ENCODE data around the gene ALOXE3.
"Not testable (repeated sequence)": the region's sequence is repeated elsewhere in the genome, so short reads cannot be mapped to it uniquely, and the experiment has no call there.

The ALOXE3 gene

DNA sequence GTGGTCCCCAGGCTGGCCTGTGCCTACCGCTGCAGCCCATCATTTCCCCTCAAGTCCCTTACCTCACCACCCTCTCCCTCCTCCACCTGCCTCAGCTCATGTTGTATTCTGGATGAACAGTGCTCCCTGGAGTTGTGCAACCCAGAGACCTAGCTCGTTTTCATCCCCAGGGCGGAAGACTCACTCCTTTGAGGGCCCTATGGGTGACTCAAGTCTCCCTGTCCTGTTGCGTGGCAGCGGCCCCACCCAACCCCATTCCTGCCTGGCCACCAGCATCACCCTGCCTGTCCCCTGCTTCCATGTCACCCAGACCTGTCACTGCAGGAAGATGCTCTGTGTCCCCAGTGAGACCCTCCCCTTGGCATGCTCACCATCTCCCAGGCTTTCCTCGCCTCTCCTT lies 34.1 kb downstream of the ALOXE3 start:
- DNase-seq (ENCODE audit: extremely low spot score), result no peak
- ChIA-PET CTCF (interaction anchor here (0.8 to 13.4 kb wide), 8 partner anchors 9 to 33 kb away, joined by 3 to 261 read pairs (median 7); no protein-coding TSS in a partner anchor), POLR2A (no interaction called here)
- TF ChIP-seq, protein P1, sequence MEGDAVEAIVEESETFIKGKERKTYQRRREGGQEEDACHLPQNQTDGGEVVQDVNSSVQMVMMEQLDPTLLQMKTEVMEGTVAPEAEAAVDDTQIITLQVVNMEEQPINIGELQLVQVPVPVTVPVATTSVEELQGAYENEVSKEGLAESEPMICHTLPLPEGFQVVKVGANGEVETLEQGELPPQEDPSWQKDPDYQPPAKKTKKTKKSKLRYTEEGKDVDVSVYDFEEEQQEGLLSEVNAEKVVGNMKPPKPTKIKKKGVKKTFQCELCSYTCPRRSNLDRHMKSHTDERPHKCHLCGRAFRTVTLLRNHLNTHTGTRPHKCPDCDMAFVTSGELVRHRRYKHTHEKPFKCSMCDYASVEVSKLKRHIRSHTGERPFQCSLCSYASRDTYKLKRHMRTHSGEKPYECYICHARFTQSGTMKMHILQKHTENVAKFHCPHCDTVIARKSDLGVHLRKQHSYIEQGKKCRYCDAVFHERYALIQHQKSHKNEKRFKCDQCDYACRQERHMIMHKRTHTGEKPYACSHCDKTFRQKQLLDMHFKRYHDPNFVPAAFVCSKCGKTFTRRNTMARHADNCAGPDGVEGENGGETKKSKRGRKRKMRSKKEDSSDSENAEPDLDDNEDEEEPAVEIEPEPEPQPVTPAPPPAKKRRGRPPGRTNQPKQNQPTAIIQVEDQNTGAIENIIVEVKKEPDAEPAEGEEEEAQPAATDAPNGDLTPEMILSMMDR (IDR thresholded peaks at IDR 0.05; ENCODE audit: control extremely low read depth, extremely low read depth, low read depth, missing control alignments), result no peak

DNA sequence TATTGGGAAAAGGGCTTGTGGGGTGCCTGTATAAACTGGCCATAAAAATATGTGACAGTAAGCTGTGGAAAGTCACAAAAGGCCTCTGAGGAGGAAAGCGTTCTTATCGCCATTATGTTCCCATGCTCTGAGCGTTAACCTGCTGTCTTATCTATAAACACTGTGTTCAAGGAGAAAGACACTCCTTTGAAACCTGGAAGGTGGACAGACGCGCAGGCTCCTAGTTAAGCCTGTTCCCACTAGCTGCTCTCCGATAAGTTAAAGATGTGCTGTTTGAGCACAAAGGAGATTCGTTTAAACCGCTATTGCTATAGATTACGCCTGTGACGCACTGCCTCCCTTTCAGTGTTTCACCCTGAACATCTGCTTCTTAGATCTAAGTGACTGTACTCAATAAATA lies 36.0 kb downstream of the ALOXE3 start:
- no peak for DNase-seq (ENCODE audit: extremely low spot score)
- POLR2A ChIA-PET, result no interaction called here
- CTCF ChIA-PET, result interaction anchor here (1.2 to 13.4 kb wide), 6 partner anchors 8 to 29 kb away, joined by 3 to 261 read pairs (median 8); no protein-coding TSS in a partner anchor
- TF ChIP-seq, protein P1 (IDR thresholded peaks at IDR 0.05; ENCODE audit: control extremely low read depth, extremely low read depth, low read depth, missing control alignments), result no peak

DNA sequence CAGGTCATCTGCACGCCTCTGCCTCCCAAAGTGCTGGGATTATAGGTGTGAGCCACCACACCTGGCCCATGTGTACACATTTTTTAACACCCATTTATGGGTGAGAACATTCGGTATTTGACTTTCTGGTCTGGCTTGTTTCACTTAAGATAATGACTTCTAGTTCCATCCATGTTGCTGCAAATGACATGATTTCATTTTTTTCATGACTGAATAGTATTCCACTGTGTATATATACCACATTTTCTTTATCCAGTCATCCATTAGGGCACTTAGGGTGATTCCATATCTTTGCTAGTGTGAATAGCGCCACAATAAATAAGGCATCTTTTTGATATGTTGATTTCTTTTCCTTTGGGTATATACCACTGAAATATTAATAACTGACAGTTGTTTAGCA lies 36.4 kb downstream of the ALOXE3 start:
- TF ChIP-seq, protein P1 (IDR thresholded peaks at IDR 0.05; ENCODE audit: control extremely low read depth, extremely low read depth, low read depth, missing control alignments), result no peak
- DNase-seq (ENCODE audit: extremely low spot score), result no peak
- CTCF ChIA-PET, result interaction anchor here (1.2 to 13.4 kb wide), 8 partner anchors 7 to 59 kb away, joined by 3 to 261 read pairs (median 8); no protein-coding TSS in a partner anchor
- POLR2A ChIA-PET, result no interaction called here

DNA sequence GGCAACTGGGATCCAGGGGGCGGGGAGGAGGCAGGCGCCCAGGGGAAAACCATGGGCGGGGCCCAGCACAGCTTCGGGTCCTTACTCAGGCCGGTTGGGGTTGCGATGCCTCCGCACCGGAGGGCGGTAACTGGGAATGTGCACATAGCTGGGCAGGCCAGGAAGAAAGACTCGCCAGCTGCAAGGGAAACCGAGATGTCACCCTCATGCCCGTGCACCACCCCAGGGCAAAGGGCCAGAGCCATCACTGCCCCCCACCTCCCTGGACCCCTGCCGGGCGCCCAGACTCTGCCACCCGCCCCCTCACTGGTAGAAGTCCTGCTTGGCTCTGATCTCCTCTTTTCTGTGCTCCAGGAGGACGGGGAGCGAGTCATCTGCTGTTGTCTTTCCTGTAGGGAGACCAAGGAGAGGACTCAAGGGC lies 37.5 kb downstream of the ALOXE3 start:
- ChIA-PET POLR2A (no interaction called here), CTCF (interaction anchor here (0.7 to 13.8 kb wide), 10 partner anchors 8 to 60 kb away, joined by 3 to 299 read pairs (median 4); partner anchors contain the start of genes ALOX12B and ALOXE3)
- DNase-seq (ENCODE audit: extremely low spot score), result no peak
- TF ChIP-seq, protein P1 (IDR thresholded peaks at IDR 0.05; ENCODE audit: control extremely low read depth, extremely low read depth, low read depth, missing control alignments), result no peak

DNA sequence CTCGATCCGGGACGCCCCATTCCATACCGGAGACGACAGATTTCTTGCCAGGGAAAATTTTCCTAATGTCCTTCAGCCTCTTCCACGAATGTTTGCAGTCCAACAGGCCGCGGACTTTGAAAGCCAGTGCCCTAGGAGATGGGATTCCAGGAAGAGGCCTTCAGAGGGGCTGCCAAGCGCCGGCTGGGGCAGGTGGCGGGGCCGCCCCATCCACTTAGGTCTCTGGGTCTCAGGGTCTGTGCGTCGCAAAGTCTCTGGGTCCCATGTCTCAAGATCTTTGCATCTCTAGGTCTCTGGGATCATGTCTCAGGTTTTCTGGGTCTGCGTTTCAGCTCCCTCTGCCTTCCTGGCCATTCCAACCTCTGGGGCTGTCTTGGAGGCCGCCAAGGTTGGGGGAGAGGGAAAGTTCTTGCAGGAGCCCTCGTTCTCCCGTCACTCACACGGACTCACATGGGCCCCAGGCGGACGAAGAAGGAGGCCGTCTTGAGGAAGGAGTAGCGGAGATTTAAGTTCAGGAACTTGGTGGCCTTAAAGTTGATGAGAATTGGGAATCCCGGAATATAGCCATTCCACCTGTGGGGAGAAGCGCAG lies 38.0 kb downstream of the ALOXE3 start:
- DNase-seq (ENCODE audit: extremely low spot score), result no peak
- ChIA-PET POLR2A (no interaction called here), CTCF (interaction anchor here (0.7 to 13.8 kb wide), 11 partner anchors 8 to 60 kb away, joined by 3 to 299 read pairs (median 4); partner anchors contain the start of genes ALOX12B and ALOXE3)
- TF ChIP-seq, protein P1 (IDR thresholded peaks at IDR 0.05; ENCODE audit: control extremely low read depth, extremely low read depth, low read depth, missing control alignments), result no peak

DNA sequence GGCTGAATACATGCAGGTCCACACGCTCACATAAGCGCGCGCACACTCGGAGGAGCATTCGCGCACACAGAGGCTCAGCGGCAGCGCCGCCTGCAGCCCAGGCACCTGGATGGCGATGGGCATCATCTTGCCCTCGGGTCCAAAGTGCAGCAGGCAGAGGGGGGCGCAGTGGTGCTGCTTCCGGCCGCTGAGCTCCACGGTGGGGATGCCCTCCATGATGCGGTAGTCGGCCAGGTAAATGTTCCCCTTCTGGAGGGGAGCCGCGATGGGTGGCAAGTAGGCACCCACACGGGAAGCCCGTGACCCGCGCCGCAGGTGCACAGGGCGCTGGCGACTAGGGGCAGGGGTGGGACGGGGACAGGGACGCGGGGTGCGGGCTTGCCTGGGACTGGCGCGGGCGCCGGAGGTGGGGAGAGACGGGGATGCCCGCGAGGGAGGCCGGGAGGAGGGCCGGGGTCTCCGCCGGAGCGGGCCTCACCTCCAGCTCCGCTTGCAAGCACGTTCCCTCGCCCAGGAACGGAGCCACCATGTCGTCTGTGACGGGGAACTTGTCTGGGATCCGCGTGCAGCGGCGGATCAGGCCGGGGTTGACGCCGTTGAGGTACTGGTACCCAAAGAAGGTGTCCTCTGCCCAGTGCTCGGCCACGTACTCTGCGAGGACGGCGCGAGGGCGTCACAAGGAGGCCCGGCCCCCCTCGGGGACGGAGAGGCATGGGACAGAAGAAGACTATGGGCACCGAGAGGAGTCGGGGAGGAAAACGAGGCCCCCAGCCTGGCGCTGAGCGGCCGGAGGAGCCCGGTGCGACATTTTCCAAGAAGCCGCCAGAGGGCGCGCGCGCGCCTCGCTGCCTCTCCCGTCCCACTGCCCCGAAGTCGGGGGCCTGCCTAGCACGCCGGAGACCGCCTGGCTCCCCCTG lies 38.8 kb downstream of the ALOXE3 start:
- TF ChIP-seq, protein P1 (IDR thresholded peaks at IDR 0.05; ENCODE audit: control extremely low read depth, extremely low read depth, low read depth, missing control alignments), result peak; percentile 93
- peak; percentile 92 for DNase-seq (ENCODE audit: extremely low spot score)
- ChIA-PET POLR2A (no interaction called here), CTCF (interaction anchor here (0.6 to 13.8 kb wide), 15 partner anchors 9 to 286 kb away, joined by 3 to 299 read pairs (median 4); partner anchors contain the start of genes ALOX12B and ALOXE3)

DNA sequence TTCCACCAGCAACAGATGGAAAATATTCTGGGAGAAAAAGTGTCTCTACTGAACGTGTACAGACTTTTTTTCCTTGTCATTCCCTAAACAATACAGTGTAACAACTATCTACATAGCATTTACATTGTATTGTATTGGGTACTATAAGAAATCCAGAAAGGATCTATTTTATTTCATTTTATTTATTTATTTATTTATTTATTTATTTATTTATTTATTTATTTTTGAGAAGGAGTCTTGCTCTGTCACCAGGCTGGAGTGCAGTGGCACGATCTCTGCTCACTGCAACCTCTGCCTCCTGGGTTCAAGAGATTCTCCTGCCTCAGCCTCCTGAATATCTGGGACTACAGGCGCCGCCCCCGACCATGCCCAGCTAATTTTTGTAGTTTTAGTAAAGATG lies 40.4 kb downstream of the ALOXE3 start:
- DNase-seq (ENCODE audit: extremely low spot score); POLR2A ChIA-PET: not testable (repeated sequence)
- CTCF ChIA-PET, result interaction anchor here (1.9 to 13.8 kb wide), 5 partner anchors 11 to 41 kb away, joined by 6 to 299 read pairs (median 29); partner anchors contain the start of genes ALOX12B and ALOXE3
